Upper lobe of right lung (tissue), 1 donor: Measurements from ENCODE around the gene C2CD2. TPM values are rescaled to one million over a fixed set of nuclear protein-coding genes. Genes with fewer than 3 reads are reported as not detected.
"Not testable (repeated sequence)": the region's sequence is repeated elsewhere in the genome, so short reads cannot be mapped to it uniquely, and the experiment has no call there.

Experiments
- ATAC-seq: fragments of 200-7000 bp; cut with Tn5 transposase; one replicate; pipeline ENCODE4 v1.9.1; 2020; ENCODE audit warnings: mild to moderate bottlenecking, moderate library complexity
- DNase-seq: peaks from one replicate; pipeline ENCODE4 v3.0.0-alpha.2; 2020
- H3K27ac ChIP-seq: fragments of 200-600 bp; one replicate; pipeline ENCODE4 v1.8.0; 2022
- H3K27me3 ChIP-seq: fragments of 200-600 bp; one replicate; pipeline ENCODE4 v1.8.0; 2022; ENCODE audit warnings: mild to moderate bottlenecking
- H3K36me3 ChIP-seq: fragments of 200-600 bp; one replicate; pipeline ENCODE4 v1.8.0; 2022
- H3K4me1 ChIP-seq: fragments of 200-600 bp; one replicate; pipeline ENCODE4 v1.8.0; 2022
- H3K4me3 ChIP-seq: fragments of 200-600 bp; one replicate; pipeline ENCODE4 v1.8.0; 2022; ENCODE audit warnings: mild to moderate bottlenecking
- H3K9me3 ChIP-seq: fragments of 200-600 bp; one replicate; pipeline ENCODE4 v1.8.0; 2022
- CTCF ChIP-seq: fragments of 200-600 bp; IDR thresholded peaks from one replicate; pipeline ENCODE4 v1.8.0; 2022; ENCODE audit warnings: antibody characterized with exemption
- intact Hi-C: fragments of 100-400 bp; cut with DNase I; formaldehyde crosslinking; loops from one replicate; pipeline ENCODE4 v1.11.0; 2022
- total RNA-seq: library from RNA; stranded (reverse); fragmentation: NEBNext Ultra II Directional; extraction: Animal tissue kit (Norgen Biotek cat#: 25700); gene quantifications from one replicate; pipeline ENCODE4 v1.2.1, GENCODE V29; 2021
- donor health status: DM: no; HTN: yes; CAD: no; lungs with severe emphysema.

Gene C2CD2
- total RNA-seq, 1 donor from 2014 or later, result 26.4 TPM

GRCh38 chr21:41954654-41955499, 1.1 kb upstream of the C2CD2 start:
- intact Hi-C loops, result no loop called here
- no peak overlapping the region for H3K27ac ChIP-seq
- no peak for TF ChIP-seq CTCF
- no peak overlapping the region for H3K4me3 ChIP-seq
- no peaks in the 10 kb centered on the region for H3K9me3 ChIP-seq
- no peaks in the 10 kb centered on the region for H3K27me3 ChIP-seq
- H3K36me3 ChIP-seq, result no peaks in the 10 kb centered on the region
- ATAC-seq (no peak), DNase-seq (no peak)
- peaks cover 36% of the 10 kb centered on the region for H3K4me1 ChIP-seq

DNA sequence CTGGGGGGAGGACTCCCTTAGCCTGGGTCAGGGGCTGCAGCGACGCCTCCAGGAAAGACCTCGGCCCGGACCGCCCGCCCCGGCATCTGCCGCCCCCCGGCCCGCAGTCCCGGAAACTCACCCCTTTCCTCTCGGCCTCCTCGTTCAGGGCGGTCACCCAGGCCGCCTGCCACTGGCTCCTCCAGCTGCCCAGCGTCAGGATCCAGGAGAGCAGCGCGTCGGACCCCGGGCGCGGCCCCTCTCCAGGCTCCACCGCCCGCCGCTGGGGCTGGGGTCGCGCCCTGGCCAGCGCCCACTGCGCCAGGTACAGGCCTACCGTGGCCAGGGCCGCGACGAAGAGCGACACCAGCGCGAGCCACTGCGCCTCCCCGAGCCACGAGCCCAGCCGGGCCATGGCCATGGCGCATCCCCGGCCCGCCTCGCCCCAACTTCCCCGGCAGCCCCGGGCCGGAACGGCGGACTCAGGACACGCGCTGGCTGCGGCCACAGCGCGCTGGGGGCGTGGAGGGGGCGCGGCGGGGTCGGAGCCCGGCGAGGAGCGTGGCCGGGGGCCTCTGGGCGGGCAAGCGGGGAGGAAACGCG, 478 bp downstream of the C2CD2 start:
- peak; percentile 78 for DNase-seq
- Histone ChIP-seq H3K4me1 (peaks cover 35% of the 10 kb centered on the region), H3K4me3 (peak overlapping the region; percentile 78), H3K27me3 (no peaks in the 10 kb centered on the region), H3K9me3 (no peaks in the 10 kb centered on the region), H3K36me3 (no peaks in the 10 kb centered on the region), H3K27ac (no peak overlapping the region)
- peak; percentile 40 for ATAC-seq
- TF ChIP-seq CTCF, result no peak
- intact Hi-C loops, result no loop called here

DNA sequence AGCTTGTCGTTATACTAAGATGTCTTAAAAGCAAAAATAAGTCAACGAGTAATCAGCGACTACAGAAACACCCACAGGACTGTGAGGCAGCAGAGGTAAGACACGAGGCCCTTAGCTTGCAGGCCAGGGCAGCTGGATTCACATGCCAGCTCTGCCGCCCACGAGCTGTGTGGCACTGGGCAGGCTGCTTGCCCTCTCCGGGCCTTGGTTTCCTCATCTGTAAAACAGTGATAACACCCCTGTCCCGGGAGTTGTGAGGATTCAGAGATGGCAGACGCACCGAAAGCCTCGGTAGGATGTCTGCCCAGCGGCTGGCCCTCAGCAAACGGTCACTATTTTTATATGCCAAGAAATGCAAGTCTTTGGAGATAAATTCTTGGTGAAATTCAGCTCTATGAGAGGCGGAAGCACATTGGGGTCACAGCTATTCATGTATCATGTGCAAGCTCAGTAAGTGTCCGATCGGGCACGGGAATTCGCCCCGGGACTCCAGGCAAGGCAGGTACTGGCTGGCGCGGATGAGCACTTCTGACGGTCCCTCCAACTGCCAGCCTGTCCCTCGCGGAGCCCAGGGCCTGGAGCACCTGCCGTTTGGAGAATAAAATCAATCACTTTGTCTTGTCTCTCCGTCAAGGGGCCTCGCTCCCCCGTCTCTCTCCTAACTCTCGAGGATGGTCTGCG, 1.1 kb downstream of the C2CD2 start:
- no peak for DNase-seq
- Histone ChIP-seq H3K36me3 (no peaks in the 10 kb centered on the region), H3K27me3 (no peaks in the 10 kb centered on the region), H3K4me1 (peaks cover 30% of the 10 kb centered on the region), H3K9me3 (no peaks in the 10 kb centered on the region), H3K4me3 (peak overlapping the region; percentile 78), H3K27ac (no peak overlapping the region)
- intact Hi-C loops, result no loop called here
- TF ChIP-seq CTCF, result no peak
- ATAC-seq, result no peak

GRCh38 chr21:41951876-41952567, 1.8 kb downstream of the C2CD2 start:
- Histone ChIP-seq H3K27me3 (no peaks in the 10 kb centered on the region), H3K9me3 (no peaks in the 10 kb centered on the region), H3K36me3 (no peaks in the 10 kb centered on the region), H3K4me3 (peak overlapping the region; percentile 78), H3K27ac (no peak overlapping the region), H3K4me1 (peaks cover 24% of the 10 kb centered on the region)
- ATAC-seq (no peak), DNase-seq (no peak)
- intact Hi-C loops, result no loop called here
- TF ChIP-seq CTCF, result no peak

- no peaks in the 10 kb centered on the region for H3K9me3 ChIP-seq
- DNase-seq, result no peak
- H3K27me3 ChIP-seq, result no peaks in the 10 kb centered on the region
- TF ChIP-seq CTCF, result no peak
- no peak for ATAC-seq
- H3K4me3 ChIP-seq, result no peak overlapping the region
- H3K4me1 ChIP-seq, result peaks cover 22% of the 10 kb centered on the region
- intact Hi-C loops, result no loop called here
- H3K36me3 ChIP-seq, result no peaks in the 10 kb centered on the region
- no peak overlapping the region for H3K27ac ChIP-seq
Measured at GRCh38 chr21:41950941-41951351, 2.9 kb downstream of the C2CD2 start.

- intact Hi-C loops, ATAC-seq, H3K27ac ChIP-seq, H3K9me3 ChIP-seq, H3K4me3 ChIP-seq, H3K27me3 ChIP-seq, H3K36me3 ChIP-seq, DNase-seq: not testable (repeated sequence)
- peaks cover 22% of the 10 kb centered on the region for H3K4me1 ChIP-seq
Measured at GRCh38 chr21:41949631-41950030, 4.2 kb downstream of the C2CD2 start.
